GM06990 (cell line): ENCODE results near the gene REX1BD.

ENCODE experiments used
- DNase-seq: peaks from one replicate; pipeline ENCODE4 v3.0.0-alpha.2; 2011; ENCODE audit not compliant: insufficient read length; ENCODE audit errors: extremely low read depth
- H3K27me3 ChIP-seq: replicated peaks from 2 replicates; pipeline ENCODE4 v1.6.0; 2011; ENCODE audit warnings: low read length; ENCODE audit not compliant: control insufficient read depth, insufficient read depth
- H3K36me3 ChIP-seq: 2 replicates; pipeline ENCODE4 v1.5.1; 2011; ENCODE audit warnings: low read length; ENCODE audit not compliant: control insufficient read depth, insufficient read depth
- H3K4me3 ChIP-seq: replicated peaks from 2 replicates; pipeline ENCODE4 v1.5.1; 2011; ENCODE audit warnings: low read depth, mild to moderate bottlenecking, control low read depth, low read length
- TF ChIP-seq, protein P1 (sequence below): IDR thresholded peaks from 2 replicates; pipeline ENCODE4 v1.5.1; 2011; ENCODE audit warnings: low read length, control low read depth, mild to moderate bottlenecking, inconsistent platforms; ENCODE audit not compliant: insufficient read depth, poor library complexity, severe bottlenecking

REX1BD gene

DNA sequence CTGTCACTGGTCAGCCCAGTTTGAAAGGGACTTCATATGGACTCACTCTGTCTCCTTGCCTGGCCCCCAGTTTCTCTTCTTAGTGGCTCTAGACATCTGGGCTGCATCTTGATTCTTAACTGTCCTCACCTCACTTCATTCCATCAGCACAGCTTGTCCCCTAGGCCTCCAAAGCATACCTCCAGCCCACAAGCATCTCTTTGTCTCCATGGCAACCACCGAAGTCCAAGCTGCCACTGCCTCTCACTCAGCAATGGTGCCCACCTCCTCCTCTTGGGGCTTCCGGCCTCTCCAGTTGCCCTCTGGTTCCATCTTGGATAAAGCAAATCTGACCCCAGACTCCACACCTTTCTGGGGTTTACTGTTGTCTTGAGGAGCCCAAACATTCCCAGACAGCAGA is 38.3 kb downstream of the REX1BD start:
- TF ChIP-seq, protein P1, sequence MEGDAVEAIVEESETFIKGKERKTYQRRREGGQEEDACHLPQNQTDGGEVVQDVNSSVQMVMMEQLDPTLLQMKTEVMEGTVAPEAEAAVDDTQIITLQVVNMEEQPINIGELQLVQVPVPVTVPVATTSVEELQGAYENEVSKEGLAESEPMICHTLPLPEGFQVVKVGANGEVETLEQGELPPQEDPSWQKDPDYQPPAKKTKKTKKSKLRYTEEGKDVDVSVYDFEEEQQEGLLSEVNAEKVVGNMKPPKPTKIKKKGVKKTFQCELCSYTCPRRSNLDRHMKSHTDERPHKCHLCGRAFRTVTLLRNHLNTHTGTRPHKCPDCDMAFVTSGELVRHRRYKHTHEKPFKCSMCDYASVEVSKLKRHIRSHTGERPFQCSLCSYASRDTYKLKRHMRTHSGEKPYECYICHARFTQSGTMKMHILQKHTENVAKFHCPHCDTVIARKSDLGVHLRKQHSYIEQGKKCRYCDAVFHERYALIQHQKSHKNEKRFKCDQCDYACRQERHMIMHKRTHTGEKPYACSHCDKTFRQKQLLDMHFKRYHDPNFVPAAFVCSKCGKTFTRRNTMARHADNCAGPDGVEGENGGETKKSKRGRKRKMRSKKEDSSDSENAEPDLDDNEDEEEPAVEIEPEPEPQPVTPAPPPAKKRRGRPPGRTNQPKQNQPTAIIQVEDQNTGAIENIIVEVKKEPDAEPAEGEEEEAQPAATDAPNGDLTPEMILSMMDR, result no peak
- no peaks in the 10 kb centered on the region for H3K27me3 ChIP-seq

DNA sequence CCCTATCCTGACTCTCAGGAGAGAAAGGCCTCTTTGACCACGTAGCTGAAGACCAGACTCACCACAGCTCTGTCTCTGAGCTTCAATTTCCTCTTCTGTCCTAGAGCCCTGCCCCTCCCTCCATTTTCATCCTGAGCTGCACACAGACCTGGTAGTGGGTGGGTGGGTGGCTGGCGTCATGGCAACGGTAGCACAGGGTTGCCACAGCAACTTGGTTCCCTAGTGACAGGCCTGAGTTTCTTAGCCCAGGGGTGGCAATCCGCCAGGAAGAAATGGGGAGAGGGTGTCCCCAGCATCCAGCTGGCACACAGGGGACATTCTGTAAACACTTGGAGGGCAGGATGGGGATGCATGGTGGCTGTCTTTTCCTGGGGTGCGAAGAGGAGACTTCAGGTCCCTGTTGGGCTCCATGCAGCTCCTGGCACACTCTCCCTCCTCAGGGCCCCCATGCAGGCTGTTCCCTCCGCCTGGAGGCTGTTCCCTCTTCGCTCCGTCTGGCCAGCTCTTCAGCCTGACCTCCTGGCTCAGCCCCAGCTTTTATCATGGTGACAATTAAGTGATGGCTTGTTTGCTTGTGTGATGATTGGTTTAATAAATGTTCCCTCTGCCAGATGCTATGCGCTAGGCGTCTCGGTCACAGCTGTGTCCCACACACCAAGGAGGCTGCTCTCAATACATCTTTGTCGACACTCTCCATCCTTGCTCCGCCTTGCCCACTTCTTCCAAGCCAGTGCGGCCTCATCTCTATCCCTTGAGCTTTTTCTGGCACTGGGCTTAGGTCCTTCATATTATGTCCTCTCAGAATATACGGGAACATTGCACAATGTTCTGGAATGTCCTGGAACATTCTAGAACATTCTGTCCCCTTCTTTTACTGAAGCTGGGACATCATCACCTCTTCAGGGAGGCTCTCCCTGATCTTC is 40.8 kb downstream of the REX1BD start:
- TF ChIP-seq, protein P1, result no peak
- Histone ChIP-seq H3K4me3 (no peak overlapping the region), H3K27me3 (no peaks in the 10 kb centered on the region), H3K36me3 (no peaks in the 10 kb centered on the region)
- DNase-seq, result no peak

More for the DNA sequence above, 38.3 kb downstream of the REX1BD start:
- DNase-seq, result no peak
- Histone ChIP-seq H3K4me3 (no peak overlapping the region), H3K36me3 (no peaks in the 10 kb centered on the region)

DNA sequence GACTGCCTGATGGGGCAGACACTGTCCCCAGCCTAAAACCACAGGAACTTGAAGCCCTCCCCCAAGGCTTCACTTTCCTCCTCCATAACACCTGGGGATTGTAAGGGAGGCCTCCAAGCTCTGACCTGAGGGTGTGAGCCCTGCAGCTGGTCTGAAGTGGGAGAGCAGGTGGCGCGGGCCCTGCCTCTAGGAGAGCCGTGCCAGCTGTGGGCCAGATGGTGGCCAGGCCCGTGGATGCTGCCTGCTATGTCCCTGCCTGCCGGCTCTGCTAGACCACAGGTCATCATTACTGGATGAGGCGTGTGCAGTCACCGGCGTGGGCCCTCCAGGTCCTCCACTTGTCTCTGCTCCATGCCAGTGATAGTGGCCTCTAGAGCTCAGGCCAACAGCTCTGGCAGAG is 44.7 kb downstream of the REX1BD start:
- Histone ChIP-seq H3K27me3 (no peaks in the 10 kb centered on the region), H3K4me3 (no peak overlapping the region), H3K36me3 (no peaks in the 10 kb centered on the region)
- TF ChIP-seq, protein P1, result no peak
- DNase-seq, result no peak

DNA sequence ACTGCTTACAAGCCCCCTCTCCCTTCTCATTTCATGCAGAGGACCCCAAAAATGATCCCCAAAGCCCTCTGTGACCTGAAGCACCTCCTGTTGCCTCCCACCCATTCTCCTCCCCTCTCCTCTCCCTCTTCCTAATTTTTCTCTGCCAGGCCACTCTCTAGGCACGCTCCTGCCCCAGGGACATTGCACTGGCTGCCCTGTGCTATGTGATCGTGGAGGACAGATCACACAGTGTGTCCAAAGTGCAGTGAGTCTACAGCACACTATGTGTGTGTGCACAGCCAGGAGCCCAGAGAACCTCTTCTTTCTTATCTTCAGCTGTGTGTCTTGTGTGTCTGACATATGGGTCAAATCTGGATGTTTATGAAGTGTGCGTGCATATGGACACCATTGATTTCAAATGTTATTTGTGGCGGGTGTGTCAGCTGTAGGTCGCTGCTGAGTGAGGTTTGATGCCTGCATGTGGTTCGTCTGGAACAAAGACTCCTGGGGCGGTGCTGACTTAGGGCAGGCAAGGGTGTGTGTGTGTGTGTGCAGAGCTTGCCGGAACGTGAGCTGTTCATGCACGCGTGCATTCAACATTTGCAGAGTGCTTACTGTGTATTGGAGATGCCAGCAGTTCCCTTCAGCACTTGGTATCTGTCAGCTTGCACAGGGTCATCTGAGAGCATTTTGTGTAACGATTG is 46.2 kb downstream of the REX1BD start:
- H3K4me3 ChIP-seq, result no peak overlapping the region
- H3K36me3 ChIP-seq, result no peaks in the 10 kb centered on the region
- TF ChIP-seq, protein P1, result no peak
- DNase-seq, result no peak
- H3K27me3 ChIP-seq, result no peaks in the 10 kb centered on the region

DNA sequence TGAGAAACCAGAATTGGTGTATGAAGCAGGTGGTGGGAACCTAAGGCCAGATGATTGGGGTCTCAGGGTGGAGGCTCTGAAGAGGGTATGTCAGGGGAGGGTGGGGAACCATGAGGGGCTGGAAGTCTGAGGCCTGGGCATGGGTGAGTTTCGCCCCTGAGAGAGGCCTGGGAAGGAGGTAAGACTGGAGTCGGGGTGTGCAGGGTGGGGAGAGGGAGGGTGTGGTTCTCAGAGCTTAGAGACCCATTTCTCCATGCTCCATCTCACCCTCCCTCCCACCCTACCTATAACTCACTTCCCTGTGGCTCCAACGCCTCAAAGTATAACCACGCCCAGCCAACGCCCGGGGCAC is 47.2 kb downstream of the REX1BD start:
- DNase-seq, result no peak
- TF ChIP-seq, protein P1, result no peak
- Histone ChIP-seq H3K36me3 (no peaks in the 10 kb centered on the region), H3K4me3 (no peak overlapping the region), H3K27me3 (no peaks in the 10 kb centered on the region)
